NCI-H1436 (cell line): ENCODE measurements around the gene PCDH7.

Source experiments
- DNase-seq: peaks from one replicate; lab custom pipeline; 2025; lab: John Stamatoyannopoulos, UW

PCDH7 gene

GRCh38 chr4:30720021-30720660 is at the start of gene PCDH7:
TSS of gene PCDH7 (plus strand) at chr4:30720369. CDS start at chr4:30721423, 1,054 bp downstream.
- no peak for DNase-seq

GRCh38 chr4:30671926-30672448 is 48.2 kb upstream of the PCDH7 start:
- no peak for DNase-seq

- DNase-seq, result no peak
Observed at GRCh38 chr4:30696191-30696590, 24.0 kb upstream of the PCDH7 start.

GRCh38 chr4:30714408-30715031 is 5.6 kb upstream of the PCDH7 start:
- no peak for DNase-seq

GRCh38 chr4:30716158-30716557 is 4.0 kb upstream of the PCDH7 start:
- DNase-seq, result no peak

- no peak for DNase-seq
Observed at GRCh38 chr4:30716681-30717207, 3.4 kb upstream of the PCDH7 start.

- DNase-seq, result no peak
Observed at GRCh38 chr4:30717208-30718020, 2.8 kb upstream of the PCDH7 start.

GRCh38 chr4:30718021-30718542 is 2.1 kb upstream of the PCDH7 start:
- DNase-seq, result no peak

- DNase-seq, result no peak
Observed at GRCh38 chr4:30718641-30719453, 1.3 kb upstream of the PCDH7 start.

- no peak for DNase-seq
Observed at GRCh38 chr4:30719454-30720020, 632 bp upstream of the PCDH7 start.

- no peak for DNase-seq
Observed at GRCh38 chr4:30720661-30721184, 554 bp downstream of the PCDH7 start.

- no peak for DNase-seq
Observed at GRCh38 chr4:30721185-30722091, 1.3 kb downstream of the PCDH7 start.

GRCh38 chr4:30722092-30722358 is 1.9 kb downstream of the PCDH7 start:
- no peak for DNase-seq

- DNase-seq, result no peak
Observed at GRCh38 chr4:30722359-30723200, 2.4 kb downstream of the PCDH7 start.

GRCh38 chr4:30723201-30723955 is 3.2 kb downstream of the PCDH7 start:
- DNase-seq, result no peak

- DNase-seq, result no peak
Observed at GRCh38 chr4:30724247-30724646, 4.1 kb downstream of the PCDH7 start.

- DNase-seq, result no peak
Observed at GRCh38 chr4:30725562-30725961, 5.4 kb downstream of the PCDH7 start.

GRCh38 chr4:30726090-30726675 is 6.0 kb downstream of the PCDH7 start:
- DNase-seq, result no peak
